Mesenteric fat pad (tissue), 1 donor: ENCODE data around the gene GLTP. TPM values are rescaled to one million over a fixed set of nuclear protein-coding genes. Genes with fewer than 3 reads are reported as not detected.
"Not testable (repeated sequence)": the region's sequence is repeated elsewhere in the genome, so short reads cannot be mapped to it uniquely, and the experiment has no call there.

Experiments
- DNase-seq: peaks from one replicate; pipeline ENCODE4 v3.0.0-alpha.2; 2020; ENCODE audit warnings: low spot score
- long read RNA-seq: library from polyadenylated mRNA; unstranded; transcript quantifications from one replicate; pipeline ENCODE4 v2.0.0, GENCODE V29; 2020
- total RNA-seq: library from RNA; stranded (reverse); fragmentation: NEBNext Ultra II Directional; extraction: Animal tissue kit (Norgen Biotek cat#: 25700); gene quantifications from one replicate; pipeline ENCODE4 v1.2.1, GENCODE V29; 2021
- donor health status: DM: yes; HTN: yes; CAD: no.

Gene GLTP, protein sequence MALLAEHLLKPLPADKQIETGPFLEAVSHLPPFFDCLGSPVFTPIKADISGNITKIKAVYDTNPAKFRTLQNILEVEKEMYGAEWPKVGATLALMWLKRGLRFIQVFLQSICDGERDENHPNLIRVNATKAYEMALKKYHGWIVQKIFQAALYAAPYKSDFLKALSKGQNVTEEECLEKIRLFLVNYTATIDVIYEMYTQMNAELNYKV
- 31.4 TPM for total RNA-seq
- long read RNA-seq, transcript GLTP-201 (5 exons, 2,356 nt) = major isoform, 104 of 123 reads
- long read RNA-seq, partial matches to known transcripts = 3 of 123 reads
- long read RNA-seq, other reads (novel, unspliced or antisense) = 15 of 123 reads

DNA sequence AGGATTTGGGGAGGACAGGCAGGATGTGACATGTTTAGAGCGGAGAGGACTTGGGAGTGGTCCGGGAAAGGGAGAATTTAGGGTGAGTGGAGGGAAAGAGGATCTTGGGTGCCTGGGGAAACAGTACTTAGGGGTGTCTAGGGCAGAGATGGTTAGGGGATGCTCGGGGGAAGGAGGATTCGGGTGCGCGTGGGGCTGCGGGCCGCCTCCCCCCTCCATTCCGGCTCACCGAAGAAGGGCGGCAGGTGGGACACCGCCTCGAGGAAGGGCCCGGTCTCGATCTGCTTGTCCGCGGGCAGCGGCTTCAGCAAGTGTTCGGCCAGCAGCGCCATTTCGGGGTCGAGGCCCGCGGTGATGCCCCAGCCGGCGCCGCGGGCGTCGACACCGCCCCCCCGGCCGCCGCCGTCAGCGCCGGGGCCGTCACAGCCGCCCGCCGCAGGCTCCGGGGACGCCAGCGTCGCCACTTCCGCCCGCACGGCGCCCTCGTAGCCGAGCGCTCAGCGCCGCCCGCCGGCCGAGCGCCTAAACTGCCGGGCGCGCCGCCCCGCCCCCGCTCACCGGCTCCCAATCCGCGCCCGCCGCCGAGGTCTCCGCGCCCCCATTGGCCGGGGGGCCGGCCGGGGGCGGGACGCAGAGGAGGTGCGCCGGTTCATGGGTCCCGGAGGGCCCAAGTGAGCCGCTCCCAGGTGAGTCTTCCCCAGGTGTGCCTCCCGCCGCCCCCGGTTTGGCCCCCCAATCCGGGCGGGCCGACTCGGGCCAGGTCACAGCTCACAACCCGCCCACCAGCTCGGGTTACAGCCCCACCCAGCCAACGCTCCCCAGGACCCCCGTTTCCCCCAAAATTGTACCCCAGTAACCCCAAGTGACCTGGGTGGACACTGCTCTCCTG lies at the start of gene GLTP:
Gene GLTP (minus strand): TSS at position 499 of the 889 bp plus-strand sequence. CDS start 167 bp downstream, at position 332.
- peak; percentile 97 for DNase-seq

DNA sequence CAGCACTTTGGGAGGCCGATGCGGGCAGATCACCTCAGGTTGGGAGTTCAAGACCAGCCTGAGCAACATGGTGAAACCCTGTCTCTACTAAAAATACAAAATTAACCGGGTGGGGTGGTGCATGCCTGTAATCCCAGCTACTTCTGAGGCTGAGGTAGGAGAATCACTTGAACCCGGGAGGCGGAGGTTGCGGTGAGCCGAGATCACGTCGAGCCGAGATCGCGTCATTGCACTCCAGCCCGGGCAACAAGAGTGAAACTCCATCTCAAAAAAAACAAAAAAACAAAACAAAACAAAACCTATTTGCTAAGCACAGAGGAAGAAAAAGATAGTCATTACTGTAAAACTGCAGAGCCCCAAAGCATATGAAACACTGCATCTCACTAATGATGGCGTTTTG lies 49.0 kb upstream of the GLTP start:
- not testable (repeated sequence) for DNase-seq

DNA sequence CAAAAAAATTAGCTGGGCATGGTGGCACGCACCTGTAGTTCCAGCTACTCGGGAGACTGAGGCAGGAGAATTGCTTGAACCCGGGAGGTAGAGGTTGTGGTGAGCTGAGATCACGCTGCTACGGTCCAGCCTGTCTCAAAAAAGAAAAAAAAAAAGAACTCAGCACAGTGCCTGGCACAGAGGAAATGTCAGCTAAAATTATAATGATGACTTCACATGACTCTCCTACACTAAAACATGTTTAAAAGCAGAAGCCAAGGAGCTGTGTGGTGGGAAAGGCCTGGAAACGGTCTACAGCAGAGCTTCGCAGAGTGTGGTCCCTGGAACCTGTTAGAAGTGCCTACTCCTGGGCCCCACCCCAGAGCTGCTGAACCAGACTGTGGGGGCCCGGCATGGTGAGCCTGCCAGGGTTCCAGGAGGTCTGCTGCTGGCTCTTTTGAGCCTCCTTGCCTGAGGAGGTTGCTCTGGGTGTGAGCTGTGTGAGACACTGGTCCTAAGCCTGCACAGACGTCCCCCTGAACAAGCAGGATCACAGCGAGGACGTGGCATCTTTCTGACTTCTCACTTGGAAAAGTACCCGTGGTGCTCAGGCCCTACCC lies 47.8 kb upstream of the GLTP start:
- DNase-seq = no peak

DNA sequence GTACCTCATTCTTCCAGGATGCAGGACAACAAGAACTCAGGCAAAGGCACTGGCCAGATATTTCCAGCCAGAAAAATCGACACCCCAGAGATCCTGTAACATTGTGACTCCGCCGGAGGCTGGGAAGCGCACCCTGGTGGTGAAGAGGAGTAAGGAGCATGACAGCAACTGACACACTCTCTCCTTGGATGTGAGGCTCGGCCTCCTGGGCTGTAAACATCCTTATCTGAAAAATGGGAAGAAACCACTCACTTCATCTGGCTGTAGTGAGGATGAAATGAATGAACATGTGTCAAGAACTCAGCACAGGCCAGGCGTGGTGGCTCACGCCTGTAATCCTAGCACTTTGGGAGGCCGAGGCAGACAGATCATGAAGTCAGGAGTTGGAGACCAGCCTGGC lies 47.3 kb upstream of the GLTP start:
- no peak for DNase-seq

DNA sequence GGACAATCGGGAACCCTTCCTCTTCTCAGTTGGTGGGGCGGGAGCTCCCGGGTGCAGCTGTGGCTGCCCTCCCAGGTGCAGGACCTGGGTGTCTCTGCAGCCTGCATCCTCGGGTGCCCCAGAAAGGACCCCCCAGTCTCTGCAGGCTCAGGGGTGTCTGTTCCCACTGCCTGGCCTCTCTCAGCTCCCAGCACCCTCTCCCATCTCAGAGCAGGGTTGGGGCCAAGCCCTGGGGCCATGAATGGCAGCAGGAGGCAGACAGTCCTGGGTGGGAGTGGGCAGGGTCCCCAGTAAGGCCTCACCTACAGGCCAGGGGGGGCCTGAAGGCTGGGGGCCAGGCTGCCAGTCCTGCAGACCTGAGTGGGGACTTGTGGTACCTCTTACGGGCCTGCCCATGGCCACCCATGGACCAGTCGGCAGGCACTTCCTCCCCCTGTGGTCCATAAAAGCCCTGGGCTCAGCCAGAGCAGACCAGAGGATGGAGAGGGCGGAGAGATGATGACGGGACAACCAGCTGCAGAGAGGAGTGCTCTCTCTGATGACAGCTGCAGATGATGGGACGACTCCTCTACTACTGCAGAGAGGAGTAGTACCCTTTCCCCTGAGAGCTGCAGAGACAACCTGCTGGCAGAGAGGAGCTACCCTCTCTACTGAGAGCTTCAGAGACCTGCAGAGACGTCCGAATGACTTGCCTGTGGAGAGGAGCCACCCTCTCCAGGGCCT lies 46.3 kb upstream of the GLTP start:
- no peak for DNase-seq

DNA sequence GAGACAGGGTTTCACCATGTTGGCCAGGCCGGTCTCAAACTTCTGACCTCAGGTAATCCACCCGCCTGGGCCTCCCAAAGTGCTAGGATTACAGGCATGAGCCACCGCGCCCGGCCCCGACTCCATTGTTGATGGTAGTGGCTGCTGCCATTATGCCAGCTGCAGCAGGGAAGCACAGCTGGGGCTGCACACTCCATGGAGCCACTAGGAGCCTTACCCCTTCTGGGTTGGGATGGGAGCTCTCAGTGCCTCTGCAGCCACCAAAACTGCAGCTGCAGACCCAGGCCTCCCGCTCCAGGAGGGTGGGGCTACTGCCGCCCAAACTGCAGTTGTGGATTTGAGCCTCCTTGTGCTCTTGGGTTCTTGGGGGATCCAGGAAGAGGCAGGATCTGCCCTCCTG lies 45.7 kb upstream of the GLTP start:
- no peak for DNase-seq

DNA sequence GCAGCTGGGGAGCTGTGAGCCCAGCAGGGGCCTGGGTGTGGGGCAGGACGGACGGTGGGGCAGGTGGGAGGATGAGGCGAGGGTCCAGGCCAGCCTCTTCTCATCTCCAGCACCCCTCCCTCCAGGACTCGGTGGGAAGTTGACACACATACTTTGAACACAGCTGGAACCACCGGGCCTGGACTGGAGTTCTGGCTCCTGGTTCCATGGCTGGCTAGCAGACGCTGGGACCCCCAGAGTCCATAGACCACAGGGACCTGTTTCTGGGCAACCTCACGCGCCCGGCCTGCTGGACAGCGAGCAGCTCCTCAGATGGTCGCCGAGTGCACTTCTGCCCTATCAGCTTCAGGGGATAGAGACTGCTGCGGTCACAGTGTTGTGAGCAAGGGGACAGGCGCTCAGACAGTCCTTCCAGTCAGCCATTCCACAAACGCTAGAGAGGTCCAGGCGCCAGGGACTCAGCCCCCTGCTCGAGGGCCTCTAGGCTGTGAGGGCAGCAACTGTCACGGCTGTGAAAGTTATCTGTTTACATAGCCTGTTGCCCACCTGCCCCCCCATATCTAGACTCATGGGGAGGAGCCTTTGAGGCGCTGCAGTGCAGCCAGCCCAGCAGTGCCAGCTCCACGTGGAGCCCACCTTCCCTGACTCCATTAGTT lies 45.0 kb upstream of the GLTP start:
- no peak for DNase-seq

DNA sequence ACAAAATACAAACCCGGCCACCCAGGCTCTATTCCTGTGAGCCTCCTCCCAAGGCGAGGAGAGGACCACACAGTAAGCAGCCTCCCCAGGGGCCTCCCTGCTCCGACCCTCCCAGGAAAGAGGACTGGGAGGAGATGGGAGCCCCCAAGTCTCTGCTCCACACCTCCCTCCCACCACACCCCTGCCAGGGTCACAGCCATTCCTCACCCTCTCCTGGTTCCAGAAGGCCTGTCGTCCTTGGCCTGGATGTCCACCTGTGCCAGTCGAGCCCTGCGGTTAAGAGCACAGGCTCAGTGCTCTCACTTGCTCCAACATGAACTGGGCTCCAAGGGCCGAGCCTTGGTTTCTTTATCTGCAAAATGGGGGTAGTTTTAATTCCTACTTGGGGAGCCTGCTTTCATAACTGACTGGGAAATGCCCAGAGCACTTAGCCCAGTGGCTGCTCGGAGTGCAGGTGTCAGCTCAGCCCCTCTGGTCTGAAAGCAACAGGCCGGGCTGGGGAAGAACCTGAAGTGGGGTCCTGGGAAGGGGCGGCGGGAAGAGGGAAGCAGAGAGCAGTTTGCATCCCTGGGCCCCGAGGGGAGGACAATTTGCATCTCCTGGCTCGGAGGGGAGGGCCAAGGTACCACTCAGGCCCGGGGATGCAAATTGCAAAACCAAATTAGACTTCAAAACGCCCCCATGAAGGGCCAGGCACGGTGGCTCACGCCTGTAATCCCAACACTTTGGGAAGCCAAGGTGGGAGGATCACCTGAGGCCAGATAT lies 43.3 kb upstream of the GLTP start:
- DNase-seq = no peak

DNA sequence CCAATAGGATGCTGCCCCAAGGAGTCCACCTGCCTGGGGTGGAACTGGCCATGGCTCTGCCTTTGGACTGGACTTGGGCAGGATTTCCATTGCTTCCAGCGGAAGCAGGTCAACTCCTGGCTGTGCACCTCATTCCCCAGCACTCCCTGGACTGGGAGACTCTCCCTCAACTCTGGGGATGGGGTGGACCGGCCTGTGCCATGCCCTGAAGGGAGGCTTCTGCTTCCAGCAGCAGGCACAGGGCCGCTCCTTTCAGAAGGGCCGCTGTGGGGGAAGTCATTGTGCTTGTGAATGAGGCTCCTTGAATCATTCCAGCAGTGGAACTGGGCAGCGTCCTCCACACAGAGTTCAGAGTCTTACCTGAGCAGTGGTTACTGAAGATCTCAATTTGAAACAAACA lies 42.7 kb upstream of the GLTP start:
- DNase-seq = no peak

DNA sequence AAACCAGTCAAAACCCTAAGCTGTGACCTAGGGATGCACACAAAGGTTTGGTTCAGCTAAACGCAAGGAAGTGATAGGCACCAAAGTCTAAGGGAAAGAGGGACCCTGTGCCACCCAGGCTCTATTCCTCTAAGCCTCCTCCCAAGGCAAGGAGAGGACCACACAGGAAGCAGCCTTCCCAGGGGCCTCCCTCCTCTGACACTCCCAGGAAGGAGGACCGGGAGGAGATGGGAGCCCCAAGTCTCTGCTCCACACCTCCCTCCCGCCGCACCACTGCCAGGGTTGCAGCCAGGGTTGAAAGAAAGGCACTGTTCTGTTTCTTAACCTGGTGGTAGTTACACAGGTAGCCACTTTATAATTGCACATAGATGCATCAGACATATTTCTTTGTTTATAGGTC lies 41.6 kb upstream of the GLTP start:
- DNase-seq = no peak

DNA sequence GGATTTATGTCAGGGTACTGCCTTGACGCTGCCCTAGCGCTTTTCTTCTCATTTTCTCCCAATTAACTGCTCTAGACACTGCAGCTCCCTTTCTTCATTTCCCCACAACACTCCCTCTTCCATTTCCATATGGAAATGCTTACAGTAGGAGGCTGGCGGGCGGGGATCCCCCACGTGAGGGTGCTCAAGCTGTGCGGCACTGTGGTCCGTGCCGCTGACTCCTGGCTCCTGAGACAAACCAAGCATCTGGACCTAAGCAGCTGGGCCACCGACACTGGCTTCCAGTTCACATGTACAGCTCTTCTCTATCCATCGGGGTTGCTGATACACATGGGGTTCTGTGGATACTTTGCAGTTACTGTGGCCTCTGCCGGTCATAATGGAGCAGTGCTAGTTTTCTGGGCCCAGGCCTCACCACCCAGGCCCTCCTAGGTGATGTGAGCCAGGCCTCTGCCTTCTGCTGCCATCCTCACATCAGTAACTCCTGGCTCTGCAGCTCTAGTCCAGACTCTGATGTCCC lies 40.0 kb upstream of the GLTP start:
- DNase-seq = no peak

DNA sequence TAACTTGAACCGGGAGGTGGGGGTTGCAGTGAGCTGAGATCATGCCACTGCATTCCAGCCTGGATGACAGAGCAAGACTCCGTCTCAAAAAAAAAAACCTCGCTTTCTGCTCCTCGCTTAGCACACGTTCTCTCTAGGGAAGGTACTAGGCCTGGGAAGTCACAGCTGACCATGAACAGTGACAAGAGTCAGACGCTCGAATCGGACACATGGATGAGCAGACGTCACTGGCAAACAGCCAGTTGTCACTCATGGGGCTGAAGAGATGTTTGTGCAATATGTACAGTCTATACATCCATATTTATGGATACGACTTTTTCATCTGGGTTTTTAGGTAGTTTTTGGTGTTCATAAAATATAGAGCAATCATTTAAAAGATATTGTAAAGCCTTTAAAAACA lies 39.1 kb upstream of the GLTP start:
- no peak for DNase-seq

DNA sequence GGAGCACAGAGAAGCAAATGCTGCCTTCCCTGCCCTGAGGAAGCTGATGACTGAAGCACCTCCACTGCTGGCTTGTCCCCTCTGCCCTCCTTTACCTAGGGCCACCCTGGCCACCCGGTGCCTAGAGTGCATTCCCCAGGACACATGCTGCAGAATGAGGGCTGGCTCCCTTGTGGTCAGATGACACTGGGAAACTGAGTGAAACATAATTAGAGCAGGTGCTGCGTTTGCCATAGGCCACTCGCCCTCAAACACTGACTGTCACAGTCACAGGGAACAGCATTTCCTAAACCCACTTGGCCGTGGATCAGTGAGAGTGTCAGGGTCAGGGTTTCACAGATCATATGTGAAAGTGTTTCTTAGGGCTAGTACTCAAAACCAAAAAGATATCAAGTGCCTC lies 35.7 kb upstream of the GLTP start:
- no peak for DNase-seq

DNA sequence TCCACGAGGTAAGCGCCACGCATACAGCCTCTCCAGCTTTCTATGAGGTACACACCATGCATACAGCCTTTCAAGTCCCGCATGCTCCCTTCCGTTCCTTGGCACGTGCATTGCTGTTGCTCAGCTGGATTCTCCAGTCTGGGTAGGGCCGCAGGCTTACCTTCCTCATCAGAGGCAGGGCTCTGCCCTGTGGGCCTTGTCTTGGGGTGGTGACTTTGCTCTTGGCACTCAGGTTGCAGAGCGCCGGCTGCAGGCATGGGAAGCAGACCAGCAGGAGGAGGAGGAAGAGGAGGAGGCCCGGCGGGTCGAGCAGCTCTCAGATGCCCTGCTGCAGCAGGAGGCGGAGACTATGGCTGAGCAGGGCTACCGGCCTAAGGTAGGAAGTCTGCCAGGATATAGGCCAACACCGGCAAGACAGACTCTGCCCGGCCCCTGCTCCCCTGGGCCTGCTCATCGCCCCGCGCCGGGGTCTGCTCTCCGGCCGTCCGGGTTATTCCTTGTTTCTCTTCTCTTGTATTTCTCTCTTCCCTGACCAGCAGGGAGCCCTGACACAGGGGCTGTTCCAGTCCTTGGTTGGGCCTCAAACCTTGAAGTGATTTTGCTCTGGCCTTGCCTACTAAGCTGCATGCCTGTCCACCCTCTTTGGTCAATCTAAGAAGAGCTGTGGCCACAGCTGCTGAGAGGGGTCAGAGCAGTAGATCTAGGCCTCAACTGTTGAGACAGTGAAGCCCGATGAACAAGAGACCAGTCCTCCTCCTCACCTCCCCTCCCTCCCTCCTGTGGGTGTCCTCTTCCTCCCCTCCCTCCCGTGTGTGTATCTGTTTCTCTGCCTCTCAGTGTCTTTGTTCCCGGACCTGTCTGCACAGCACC lies 35.1 kb upstream of the GLTP start:
- DNase-seq = no peak

DNA sequence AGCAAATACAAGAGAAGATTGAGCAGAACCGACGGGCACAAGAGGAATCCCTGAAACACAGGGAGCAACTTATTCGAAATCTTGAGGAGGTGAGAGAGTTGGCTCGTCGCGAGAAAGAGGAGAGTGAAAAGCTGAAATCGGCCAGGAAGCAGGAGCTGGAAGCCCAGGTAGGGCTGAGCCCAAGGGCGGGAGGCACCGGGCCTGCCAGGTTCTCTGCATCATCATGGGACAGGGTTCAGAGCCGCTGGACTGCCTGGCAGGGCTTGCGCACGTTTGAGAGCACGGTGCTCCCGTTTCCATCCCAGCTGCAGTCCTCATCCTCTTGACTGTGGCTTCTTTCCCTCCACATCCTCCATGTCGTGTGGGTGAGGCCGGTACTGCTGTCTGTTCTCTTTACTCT lies 34.1 kb upstream of the GLTP start:
- no peak for DNase-seq

DNA sequence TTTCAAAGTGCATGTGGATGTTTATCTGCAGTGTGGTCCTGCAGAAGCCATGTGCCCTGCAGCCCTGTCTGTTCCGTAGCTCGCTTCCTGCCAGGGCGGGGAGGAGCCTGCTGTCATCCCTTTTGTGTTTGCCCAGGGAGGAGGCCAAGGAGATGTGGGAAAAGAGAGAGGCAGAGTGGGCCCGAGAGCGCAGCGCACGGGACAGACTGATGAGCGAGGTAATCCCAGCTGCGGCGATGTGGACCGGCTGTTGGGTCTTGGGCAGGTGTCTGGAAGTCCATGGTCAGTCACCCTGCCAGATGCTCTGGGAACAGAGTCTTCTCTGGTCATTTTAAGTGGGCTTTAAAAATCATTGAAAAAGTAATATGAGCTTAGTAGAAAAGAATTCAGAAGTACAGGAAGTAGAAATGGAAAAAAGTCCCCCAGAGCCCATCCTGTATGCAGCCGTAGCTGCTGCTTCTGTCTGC lies 32.5 kb upstream of the GLTP start:
- DNase-seq = no peak

DNA sequence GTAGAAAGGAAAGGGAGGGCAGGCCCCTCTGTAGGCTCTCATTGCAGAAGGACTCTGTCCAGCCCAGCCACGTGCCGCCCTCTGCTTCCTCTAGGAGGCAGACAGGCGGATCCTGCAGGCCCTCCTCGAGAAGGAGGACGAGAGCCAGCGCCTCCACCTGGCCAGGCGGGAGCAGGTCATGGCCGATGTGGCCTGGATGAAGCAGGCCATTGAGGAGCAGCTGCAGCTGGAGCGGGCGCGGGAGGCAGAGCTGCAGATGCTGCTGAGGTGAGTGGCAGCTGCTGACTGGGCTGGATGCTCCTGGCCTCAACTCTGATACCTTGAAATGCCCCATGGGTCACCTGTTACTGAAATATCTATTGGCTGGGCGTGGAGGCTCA lies 30.6 kb upstream of the GLTP start:
- DNase-seq = no peak

DNA sequence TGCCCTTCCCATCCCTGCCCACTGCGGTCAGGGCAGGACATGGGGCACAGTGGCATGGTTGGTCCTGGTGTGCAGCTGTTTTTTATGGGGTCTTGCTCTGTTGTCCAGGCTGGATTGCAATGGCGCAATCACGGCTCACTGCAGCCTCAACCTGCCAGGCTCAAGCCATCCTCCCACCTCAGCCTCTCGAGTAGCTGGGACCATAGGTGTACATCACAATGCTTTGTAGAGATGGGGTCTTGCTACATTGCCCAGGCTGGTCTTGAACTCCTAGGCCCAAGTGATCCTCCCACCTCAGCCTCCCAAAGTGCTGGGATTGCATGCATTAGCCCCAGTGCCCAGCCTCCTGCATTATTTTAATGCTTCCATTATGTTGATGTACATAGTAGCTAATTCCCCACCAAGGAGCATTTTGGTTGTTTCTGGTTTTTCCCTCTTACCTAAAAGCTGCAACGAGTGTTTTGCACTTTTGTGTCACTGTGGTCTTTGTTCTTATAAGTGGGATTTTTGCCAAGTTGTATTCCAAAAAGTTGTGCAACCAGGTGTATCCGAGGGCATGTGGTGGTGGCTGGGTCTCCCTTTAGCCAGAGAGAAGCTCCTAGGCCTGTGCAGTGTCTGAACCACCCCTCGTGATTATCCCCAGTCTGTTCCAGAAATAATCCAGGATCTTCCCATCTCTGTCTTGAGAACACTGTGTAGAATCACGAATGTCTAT lies 30.1 kb upstream of the GLTP start:
- no peak for DNase-seq
